COLO668 (cell line): ENCODE data around the gene CAPZA1.

Experiments used
- DNase-seq: peaks from one replicate; lab custom pipeline; 2025; ENCODE audit not compliant: unreplicated experiment; lab: John Stamatoyannopoulos, UW

Gene CAPZA1

DNA sequence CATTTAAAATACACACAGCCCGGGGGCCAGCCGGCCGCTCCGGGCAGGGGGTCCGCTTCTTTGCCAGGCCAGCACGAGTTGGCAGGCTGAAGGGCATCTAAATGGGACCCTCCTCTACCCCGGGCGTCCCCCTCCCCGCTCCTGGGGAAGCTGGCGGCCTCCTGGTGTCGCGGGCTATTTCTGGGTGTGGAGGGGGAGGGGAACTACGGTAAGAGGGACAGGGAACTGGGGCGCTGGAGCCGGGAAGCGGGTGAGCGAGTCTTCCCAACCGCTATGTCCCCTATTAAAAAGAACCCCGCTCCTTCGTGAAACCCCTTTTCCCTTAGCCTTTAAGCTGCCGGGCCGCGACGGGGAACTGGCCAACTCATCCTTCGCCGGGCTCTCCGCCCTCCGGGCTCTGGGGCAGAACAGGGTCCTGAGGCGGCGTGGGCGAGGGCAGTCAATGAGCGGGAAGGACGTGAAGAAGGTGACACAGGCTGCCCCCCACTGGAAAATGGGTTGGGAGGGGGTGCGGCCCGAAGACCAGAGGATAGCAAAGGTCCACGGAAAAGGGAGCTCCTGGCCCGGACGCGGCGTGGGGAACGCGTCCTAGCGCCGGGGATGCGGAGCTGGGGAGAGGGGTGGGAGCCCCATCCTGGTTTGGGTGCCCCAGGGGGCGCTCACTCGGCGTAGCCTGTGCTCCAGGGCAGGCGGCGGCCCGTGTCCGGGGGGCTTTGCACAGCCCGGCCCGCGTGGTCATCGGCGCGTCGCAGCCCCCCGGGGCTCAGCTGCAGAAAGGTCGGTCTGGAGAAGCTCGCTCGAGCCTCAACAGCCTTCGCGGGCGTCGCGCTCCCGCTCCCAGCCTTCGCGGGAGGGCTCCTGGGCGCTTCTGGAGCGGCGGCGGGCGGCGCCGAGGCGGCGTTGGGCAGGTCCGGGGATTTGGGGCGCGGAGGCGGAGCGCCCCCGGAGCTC is 95.0 kb downstream of the CAPZA1 start:
- peak; percentile 43 for DNase-seq

DNA sequence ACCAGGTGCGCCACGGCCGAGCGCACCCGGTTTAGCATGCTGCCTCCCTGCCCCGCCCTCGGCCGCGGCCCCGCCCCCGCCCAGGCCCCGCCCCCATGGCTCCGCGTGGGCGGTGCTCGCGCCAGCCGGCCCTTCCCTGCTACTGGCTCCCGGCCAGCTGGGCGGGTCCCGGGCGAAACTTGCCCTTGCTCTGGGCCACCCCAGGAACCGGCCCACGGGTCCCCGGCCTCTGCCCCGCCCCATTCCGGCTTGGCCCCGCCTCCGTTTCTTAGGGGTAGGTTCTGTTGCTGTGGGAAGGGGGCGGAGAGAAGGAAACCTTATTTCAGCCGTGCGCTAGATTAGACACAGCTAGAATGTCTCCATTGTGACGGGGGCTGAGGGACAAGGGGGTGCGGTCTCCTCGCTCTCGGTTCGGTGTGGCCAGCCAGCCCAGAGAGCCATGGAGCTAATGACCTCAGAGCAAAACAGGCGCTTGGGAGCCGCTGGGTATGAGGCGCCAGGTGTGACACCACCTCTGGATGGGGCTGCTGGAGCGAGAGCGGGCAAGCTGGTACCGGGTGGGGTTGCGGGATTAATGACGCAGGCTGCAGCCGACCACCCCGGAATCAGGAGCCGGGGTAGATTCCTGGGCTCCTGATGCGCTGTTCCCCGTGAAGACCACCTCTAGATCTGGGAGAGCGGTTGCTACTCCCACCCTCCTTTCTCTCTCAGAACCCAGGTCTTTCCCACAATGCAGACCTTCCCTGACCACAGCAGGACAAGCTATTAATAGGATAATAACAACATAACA is 95.8 kb downstream of the CAPZA1 start, which contains the start of gene PPM1J:
Gene PPM1J (minus strand): TSS at position 69 of the 790 bp plus-strand sequence. CDS start 31 bp downstream, at position 38.
- peak; percentile 84 for DNase-seq

- DNase-seq: peak; percentile 87
These were observed 96.6 kb downstream of the CAPZA1 start for GRCh38 chr1:112716133-112716720.

DNA sequence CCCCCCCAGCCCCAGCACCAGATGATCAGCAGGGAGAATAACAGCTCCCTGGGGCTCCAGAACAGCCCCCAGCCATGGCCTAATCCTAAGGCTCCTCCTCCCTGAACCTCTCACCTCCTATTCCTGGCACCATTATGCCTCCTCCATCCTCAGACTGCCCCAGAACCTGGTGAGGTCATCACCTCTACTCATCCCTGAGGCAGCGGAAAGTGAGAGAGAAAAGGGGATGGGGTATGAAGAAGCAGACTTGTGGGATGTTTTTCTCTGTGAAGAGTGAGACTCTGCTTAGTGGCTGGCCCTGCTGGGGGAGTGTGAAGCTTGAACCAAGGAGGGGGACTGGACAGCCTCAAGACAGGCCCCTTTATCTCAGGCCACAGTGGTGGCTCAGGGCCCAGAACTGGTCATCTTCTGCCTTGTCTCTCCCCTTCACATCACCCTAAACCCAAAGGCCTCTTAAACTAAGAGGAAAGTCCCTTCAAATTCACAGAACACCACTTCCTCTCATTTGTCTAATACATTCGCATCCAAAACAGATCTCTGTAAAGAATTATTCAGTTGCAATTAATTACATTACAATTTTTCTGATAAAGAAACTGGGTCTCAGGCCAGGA is 97.7 kb downstream of the CAPZA1 start:
- no peak for DNase-seq

- peak; percentile 86 for DNase-seq
These were observed 99.2 kb downstream of the CAPZA1 start for GRCh38 chr1:112718691-112719418.

DNA sequence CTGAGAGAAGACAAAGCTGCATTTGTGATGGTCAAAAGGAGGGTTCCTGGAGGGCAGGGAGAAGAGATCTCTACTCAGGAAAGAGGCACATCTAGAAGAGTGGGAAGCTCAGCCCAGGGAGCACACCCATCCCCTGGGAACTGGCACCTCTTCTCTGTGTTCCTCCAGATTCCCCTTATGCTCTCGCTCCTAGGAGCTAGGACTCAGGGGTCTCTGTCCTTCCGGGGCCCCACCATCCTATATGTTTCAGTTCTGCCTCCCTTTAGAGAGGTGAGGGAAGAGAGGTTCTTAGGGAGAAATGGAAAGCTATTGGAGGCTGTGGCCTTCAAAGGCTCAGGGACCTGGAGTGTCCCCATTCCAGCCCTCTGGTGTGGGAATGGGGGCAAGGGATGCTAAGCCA is 100.1 kb downstream of the CAPZA1 start:
- DNase-seq: no peak

- DNase-seq: no peak
These were observed 101.2 kb downstream of the CAPZA1 start for GRCh38 chr1:112720800-112721199.
